Activated CD4-positive, alpha-beta T cell treated with anti-CD3 and anti-CD28 coated beads, Interleukin-2, amount 50 U/mL, for 24 hours (primary cell): Measurements from ENCODE around the gene GEMIN5.

Experiments used
- DNase-seq, 2 donors: peaks; one replicate each; pipeline ENCODE4 v3.0.0-alpha.2; 2020; ENCODE audit warnings: low read depth in 1 of 2, low spot score in 1 of 2

GEMIN5 gene

GRCh38 chr5:154895606-154896561 is 42.1 kb downstream of the GEMIN5 start:
- DNase-seq = no peak

GRCh38 chr5:154893381-154893780 is 44.6 kb downstream of the GEMIN5 start:
- no peak for DNase-seq

GRCh38 chr5:154892369-154892771 is 45.6 kb downstream of the GEMIN5 start:
- DNase-seq = no peak

GRCh38 chr5:154885439-154885838 is 52.6 kb downstream of the GEMIN5 start:
- DNase-seq = no peak

GRCh38 chr5:154884424-154884823 is 53.6 kb downstream of the GEMIN5 start:
- no peak for DNase-seq

- no peak for DNase-seq
These were observed 56.0 kb downstream of the GEMIN5 start for GRCh38 chr5:154881986-154882385.

- no peak for DNase-seq
These were observed 59.2 kb downstream of the GEMIN5 start for GRCh38 chr5:154878642-154879335.

GRCh38 chr5:154873791-154874331 is 64.2 kb downstream of the GEMIN5 start:
- DNase-seq = no peak

GRCh38 chr5:154871734-154872133 is 66.3 kb downstream of the GEMIN5 start:
- DNase-seq = no peak

GRCh38 chr5:154868702-154869101 is 69.3 kb downstream of the GEMIN5 start:
- no peak for DNase-seq

GRCh38 chr5:154866841-154867240 is 71.2 kb downstream of the GEMIN5 start:
- no peak for DNase-seq

GRCh38 chr5:154865466-154866184 is 72.4 kb downstream of the GEMIN5 start:
- DNase-seq = no peak

GRCh38 chr5:154863291-154864080 is 74.5 kb downstream of the GEMIN5 start:
- DNase-seq = no peak

- no peak for DNase-seq
These were observed 75.2 kb downstream of the GEMIN5 start for GRCh38 chr5:154862766-154863165.

GRCh38 chr5:154861946-154862345 is 76.1 kb downstream of the GEMIN5 start:
- no peak for DNase-seq

GRCh38 chr5:154860765-154861164 is 77.2 kb downstream of the GEMIN5 start:
- no peak for DNase-seq

GRCh38 chr5:154860123-154860522 is 77.9 kb downstream of the GEMIN5 start:
- DNase-seq = no peak

- DNase-seq = no peak
These were observed 78.8 kb downstream of the GEMIN5 start for GRCh38 chr5:154858972-154859871.

- peak; percentile 95 to 97 for DNase-seq
These were observed 79.6 kb downstream of the GEMIN5 start, which contains the start of gene CNOT8 for GRCh38 chr5:154858297-154858971. Gene CNOT8, plus strand, starts transcription at chr5:154858627. Its CDS starts 4,652 bp downstream, at chr5:154863279.
